Lower leg skin (tissue), 4 donors: Measurements from ENCODE around the gene C14orf180. TPM values are rescaled to one million over a fixed set of nuclear protein-coding genes. Genes with fewer than 3 reads are reported as not detected.

Experiments used
- DNase-seq, 2 donors: peaks; one replicate each; pipeline ENCODE4 v3.0.0-alpha.2; 2019; ENCODE audit warnings: low spot score in 2 of 2
- H3K4me3 ChIP-seq: fragments of 200-600 bp; sonication (generic); 2 replicates; pipeline ENCODE4 v1.5.1; 2017; ENCODE audit warnings: mild to moderate bottlenecking, low read depth; ENCODE audit not compliant: poor library complexity, severe bottlenecking
- CTCF ChIP-seq, 3 donors: fragments of 450-650 bp; IDR thresholded peaks; one replicate each; pipeline ENCODE4 v1.5.1; 2016; ENCODE audit warnings: antibody characterized with exemption in 3 of 3, mild to moderate bottlenecking in 3 of 3, moderate library complexity in 2 of 3
- POLR2A ChIP-seq, 2 donors: fragments of 450-650 bp; IDR thresholded peaks; one replicate each; pipeline ENCODE4 v1.6.1; 2016 to 2017; ENCODE audit warnings: antibody characterized with exemption in 2 of 2, mild to moderate bottlenecking in 1 of 2, moderate library complexity in 1 of 2
- WGBS, 2 donors: methylation state at CpG; one replicate each; pipeline ENCODE4 v1.1.5; 2018; 5-methylcytosine and 5-hydroxymethylcytosine counted together
- intact Hi-C: fragments of 100-400 bp; cut with DNase I; formaldehyde crosslinking; loops from one replicate; pipeline ENCODE4 v1.15.0; 2023; ENCODE audit warnings: low total_unique reads
- total RNA-seq, 4 donors: library from RNA; depleted of rRNA; stranded (reverse); fragments of >200 nt; gene quantifications; one replicate each; pipeline ENCODE4 v1.1.0, GENCODE V29; 2016

C14orf180 gene
- total RNA-seq, 4 donors from 2014 or later: 0.98 TPM; not detected in 3

- TF ChIP-seq CTCF (IDR thresholded peaks at IDR 0.05) (no peak), POLR2A (IDR thresholded peaks at IDR 0.05) (no peak)
- 40 to 68% methylated on average over 1 to 7 of the region's 7 CpGs for WGBS, 2 donors
- DNase-seq: no peak
- no peak overlapping the region for H3K4me3 ChIP-seq
- intact Hi-C loops: no loop called here
These were observed 11.5 kb downstream of the C14orf180 start for GRCh38 chr14:104591031-104591430.

- no peak for DNase-seq
- no peak overlapping the region for H3K4me3 ChIP-seq
- 77 to 87% methylated on average over 15 to 25 of the region's 26 CpGs for WGBS, 2 donors
- TF ChIP-seq CTCF (IDR thresholded peaks at IDR 0.05) (no peak), POLR2A (IDR thresholded peaks at IDR 0.05) (no peak)
- intact Hi-C loops: no loop called here
These were observed 12.1 kb downstream of the C14orf180 start for GRCh38 chr14:104591506-104592291.

GRCh38 chr14:104592292-104592672 lies 12.7 kb downstream of the C14orf180 start:
- DNase-seq: no peak
- H3K4me3 ChIP-seq: no peak overlapping the region
- intact Hi-C loops: no loop called here
- WGBS, 2 donors: 75 to 79% methylated on average over 3 of the region's 3 CpGs
- TF ChIP-seq POLR2A (IDR thresholded peaks at IDR 0.05): no peak
- TF ChIP-seq CTCF (IDR thresholded peaks at IDR 0.05): no peak

- no peak overlapping the region for H3K4me3 ChIP-seq
- intact Hi-C loops: no loop called here
- WGBS, 2 donors: 61% methylated on average over 4 to 6 of the region's 8 CpGs
- DNase-seq: no peak
- no peak for TF ChIP-seq POLR2A (IDR thresholded peaks at IDR 0.05)
- TF ChIP-seq CTCF (IDR thresholded peaks at IDR 0.05): no peak
These were observed 13.2 kb downstream of the C14orf180 start for GRCh38 chr14:104592785-104593184.

- 75 to 79% methylated on average over 6 to 17 of the region's 18 CpGs for WGBS, 2 donors
- H3K4me3 ChIP-seq: no peak overlapping the region
- TF ChIP-seq POLR2A (IDR thresholded peaks at IDR 0.05) (no peak), CTCF (IDR thresholded peaks at IDR 0.05) (no peak)
- intact Hi-C loops: no loop called here
- no peak for DNase-seq
These were observed 13.7 kb downstream of the C14orf180 start for GRCh38 chr14:104593241-104593701.
